ENCODE measurements around the gene PTPN21.

DNA sequence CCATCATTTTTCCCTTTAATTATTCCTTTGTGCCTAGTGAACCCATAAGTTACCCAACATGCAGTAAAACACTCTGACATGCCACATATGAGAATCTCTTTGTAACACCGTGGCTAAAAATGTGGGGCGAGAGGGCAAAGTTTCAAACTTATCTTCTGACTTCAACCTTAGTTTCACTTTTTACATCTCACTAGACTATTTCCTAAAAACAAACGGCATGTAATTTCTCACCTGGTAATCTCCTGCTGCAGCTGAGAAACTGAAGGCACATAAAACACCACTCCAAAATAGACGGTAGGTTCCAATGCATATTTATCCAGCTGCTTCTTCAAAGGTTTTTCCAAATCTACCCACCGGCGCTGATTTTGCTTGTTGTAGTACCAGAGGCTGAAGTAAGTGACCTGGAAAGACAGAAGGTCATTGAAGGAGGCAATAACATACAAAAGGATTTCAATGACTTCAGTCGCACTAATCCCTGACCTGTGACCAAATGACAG is 37.9 kb downstream of the PTPN21 start:
- TF ChIP-seq POLR2A (IDR thresholded peaks at IDR 0.05; ENCODE audit: low read length) (no peak), GATA1 (IDR thresholded peaks at IDR 0.05; ENCODE audit: low read depth, low read length) (no peak)

Measured in erythroblast (primary cell).